Measurements from ENCODE around the gene CST9.
"Not testable (repeated sequence)": the region's sequence is repeated elsewhere in the genome, so short reads cannot be mapped to it uniquely, and the experiment has no call there.

The CST9 gene

DNA sequence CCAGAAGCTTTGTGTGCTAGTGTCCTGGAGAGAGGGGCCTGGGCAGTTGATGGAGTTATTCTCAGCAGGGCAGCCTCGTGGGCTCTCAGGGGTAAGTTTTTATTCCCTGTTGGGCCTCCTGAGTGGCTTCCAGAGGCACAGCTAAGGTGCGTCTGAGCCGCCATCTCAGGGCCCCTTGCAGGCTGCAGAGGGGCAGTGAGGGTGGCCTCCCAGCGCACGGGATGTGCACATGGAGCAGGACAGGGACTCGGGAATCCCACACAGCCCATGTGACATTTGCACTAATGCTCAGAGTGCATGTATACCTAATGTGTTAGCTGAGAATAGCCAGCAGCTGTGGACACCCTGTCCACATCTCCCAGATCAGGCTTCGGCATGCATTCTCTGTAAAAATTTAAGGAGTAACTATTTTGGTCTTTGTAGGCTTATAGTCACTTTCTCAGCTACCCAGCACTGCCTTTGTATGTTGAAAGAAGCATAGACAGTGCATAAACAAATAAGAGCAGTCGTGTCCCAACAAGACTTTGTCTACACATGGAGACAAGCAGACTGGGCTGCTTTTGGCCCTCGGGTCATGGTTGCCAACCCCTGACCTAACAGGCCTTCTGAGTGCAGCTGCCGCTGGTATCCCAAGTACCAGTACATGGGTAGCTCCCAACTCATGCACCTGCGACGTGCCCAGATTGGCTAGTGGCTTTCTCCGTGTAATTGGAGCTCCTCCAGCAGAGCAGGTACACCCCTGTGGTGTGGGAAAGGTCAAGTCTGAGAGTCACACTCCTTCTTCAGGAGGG, 18.8 kb downstream of the CST9 start:
- no peak for DNase-seq

DNA sequence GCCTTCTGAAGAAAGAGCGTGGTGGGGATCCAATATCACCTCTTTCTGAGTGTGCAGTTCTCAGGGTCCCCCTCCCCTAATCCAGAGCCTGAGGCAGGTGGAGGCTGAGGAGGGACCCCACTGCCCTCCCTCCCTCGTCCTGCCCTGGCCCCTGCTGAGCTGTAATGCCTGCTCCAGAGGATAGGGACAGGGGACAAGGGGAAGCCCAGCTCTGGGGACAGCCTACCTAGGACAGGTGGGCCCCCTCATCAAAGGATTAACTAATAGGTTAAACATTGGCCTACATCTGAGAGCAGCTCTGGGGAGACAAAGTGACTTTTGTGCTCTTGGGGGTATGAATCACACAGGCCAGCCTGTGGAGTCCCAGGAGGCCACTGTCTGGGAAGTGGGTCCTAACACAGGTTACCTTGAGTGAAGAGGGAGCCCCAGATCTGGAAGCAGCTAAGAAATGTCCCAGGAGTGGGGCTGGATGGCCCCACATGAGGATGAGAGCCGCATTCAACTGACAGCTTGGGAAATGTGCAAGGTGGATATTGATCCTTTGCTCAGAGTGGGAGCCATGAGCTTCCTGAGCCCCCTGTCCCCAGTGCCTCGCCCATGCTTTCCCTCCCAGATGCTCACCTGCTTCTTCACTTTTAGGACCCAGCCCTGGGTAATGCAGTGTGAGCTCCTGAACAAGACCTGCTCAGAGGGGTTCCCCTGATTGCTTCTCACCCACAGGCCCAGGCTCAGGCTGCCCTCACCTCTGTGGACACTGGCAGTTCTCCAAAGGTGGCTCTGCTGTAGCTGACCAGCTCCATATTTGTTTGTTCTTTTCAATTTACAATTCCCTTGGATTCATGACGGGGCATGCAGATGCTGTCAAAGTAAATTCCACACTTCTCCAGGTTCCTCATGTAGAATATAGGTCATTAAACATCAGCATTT, 19.6 kb downstream of the CST9 start:
- no peak for DNase-seq

GRCh38 chr20:23585449-23585807, 20.3 kb downstream of the CST9 start:
- no peak for DNase-seq

DNA sequence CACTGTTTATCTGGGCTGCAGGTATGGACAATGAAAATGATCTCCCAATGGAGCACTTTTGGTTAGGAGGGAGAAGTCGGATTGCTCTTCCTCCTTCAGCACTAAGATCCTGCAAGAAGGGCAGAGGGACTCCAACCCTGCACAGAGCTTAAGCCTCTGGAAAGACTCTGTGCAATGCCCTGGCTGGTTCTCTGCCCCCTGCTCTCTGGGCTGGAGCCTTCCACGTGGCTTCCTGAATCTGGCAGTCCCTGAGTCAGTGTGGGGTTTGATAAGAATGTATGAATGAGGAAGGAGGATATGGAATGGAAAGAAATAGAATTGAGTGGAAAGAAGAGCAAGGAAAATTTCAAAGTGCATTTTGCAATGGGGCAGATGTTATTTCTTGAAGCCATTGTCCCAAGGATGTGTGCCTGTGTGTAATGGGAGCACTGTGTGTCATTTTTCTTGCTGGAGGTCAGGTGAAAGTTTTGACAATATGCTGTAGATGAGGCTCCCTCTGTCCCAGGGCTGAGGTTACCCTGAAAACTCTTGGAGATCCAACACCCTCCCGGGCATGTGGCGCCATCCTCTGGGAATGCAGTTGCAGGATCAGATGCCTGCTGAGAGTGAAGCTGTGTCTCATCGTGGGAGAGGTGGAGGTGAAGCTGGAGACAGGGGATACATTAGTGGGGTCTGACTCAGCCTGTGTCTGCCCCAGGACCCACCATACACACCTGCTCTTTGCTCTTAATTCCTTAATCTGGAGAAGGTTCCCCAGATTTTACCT, 21.1 kb downstream of the CST9 start:
- DNase-seq: no peak

GRCh38 chr20:23583526-23583925, 22.2 kb downstream of the CST9 start:
- no peak for DNase-seq

DNA sequence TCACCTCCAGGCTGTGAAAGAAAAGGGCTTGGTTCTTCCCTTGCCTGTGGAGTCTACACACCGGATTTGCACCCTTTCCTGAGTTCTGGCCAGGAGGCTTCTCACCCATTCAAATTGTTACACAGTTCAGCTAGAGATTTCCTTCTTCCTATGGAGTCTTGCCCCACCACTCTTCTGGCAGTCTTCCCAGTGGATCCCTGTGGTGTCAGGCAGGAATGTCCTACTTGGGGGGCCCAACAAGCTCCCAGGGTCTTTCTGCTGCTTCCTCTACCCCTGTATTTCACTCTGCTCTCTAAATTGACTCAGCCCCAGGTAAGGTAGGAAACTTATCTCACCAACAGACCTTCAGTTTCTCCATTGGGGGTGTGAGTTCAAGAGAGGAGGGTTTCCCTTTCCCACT, 23.4 kb downstream of the CST9 start:
- DNase-seq: no peak

GRCh38 chr20:23581833-23582232, 23.9 kb downstream of the CST9 start:
- DNase-seq: not testable (repeated sequence)

- DNase-seq: no peak
Observed at GRCh38 chr20:23574977-23575376, 30.7 kb downstream of the CST9 start.

GRCh38 chr20:23570178-23570760, 35.4 kb downstream of the CST9 start:
- no peak for DNase-seq

DNA sequence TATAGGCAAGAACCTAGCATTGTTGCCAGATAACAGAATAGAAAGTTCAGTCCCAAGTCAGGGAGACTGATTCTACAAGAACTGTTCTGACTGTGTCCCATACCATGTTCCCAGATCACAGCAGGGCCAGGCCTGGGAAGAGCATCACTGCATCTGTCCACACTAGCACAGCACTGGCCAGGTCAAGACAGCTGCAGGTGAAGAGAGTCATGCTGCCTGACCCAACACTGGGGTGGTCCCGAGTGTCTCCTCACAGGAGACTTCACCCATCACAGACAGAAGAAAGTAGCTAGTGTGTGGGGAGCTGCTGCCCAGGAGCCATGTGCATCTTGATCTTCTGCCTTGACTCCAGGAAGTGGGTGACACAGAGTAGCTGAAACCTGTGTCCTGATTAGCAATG, 36.1 kb downstream of the CST9 start:
- no peak for DNase-seq

DNA sequence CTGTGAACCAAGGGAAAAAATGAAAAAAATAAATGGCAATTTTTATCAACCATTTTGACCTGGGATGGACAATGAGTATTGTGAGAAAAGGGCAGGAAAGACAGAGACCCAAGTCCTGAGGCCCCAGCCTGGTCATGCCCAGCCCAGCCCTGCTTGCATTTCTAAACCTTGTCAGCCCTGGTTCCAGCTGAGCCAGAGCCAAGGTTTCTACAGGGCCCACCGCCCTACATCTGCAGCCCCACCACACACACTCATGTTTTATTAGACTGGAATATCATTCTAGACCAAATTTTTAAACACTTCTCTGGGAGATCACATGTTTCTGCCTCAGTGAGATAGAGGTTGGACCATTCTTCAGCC, 36.8 kb downstream of the CST9 start:
- no peak for DNase-seq

DNA sequence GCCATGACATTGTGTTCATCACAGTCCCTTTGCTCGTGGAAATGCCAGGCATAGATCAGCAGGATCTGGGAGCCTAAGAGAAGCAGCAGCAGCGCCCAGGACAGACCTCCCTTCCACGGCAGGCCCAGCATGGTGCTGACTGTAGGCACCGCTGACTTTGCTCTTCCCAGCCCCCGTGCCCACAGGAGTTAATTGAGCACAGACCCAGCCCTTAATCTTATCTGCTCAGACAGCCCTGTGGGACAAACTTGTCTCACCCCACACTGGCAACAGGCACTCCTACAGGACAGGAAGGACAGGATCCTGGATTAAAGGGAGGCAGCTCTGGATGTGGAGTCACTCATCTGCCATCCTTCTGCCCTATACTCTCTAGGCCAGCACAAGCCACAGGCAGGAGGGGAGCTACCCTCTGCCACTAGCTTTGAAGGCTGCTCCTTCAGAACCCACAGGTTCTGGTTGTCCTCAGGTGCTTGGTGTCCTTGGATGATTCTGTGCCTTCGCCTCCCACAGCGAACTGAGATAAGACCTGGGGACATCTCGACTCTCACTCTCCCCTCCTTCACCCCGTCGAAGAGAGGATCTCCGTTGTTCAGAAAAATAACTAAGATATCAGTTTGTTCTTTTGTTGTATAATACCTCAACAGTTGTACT, 37.3 kb downstream of the CST9 start, which contains the start of gene CST9L:
Gene CST9L, minus strand, starts transcription at position 165 of the 651 bp plus-strand sequence. Its CDS starts 34 bp downstream, at position 131.
- DNase-seq: no peak

DNA sequence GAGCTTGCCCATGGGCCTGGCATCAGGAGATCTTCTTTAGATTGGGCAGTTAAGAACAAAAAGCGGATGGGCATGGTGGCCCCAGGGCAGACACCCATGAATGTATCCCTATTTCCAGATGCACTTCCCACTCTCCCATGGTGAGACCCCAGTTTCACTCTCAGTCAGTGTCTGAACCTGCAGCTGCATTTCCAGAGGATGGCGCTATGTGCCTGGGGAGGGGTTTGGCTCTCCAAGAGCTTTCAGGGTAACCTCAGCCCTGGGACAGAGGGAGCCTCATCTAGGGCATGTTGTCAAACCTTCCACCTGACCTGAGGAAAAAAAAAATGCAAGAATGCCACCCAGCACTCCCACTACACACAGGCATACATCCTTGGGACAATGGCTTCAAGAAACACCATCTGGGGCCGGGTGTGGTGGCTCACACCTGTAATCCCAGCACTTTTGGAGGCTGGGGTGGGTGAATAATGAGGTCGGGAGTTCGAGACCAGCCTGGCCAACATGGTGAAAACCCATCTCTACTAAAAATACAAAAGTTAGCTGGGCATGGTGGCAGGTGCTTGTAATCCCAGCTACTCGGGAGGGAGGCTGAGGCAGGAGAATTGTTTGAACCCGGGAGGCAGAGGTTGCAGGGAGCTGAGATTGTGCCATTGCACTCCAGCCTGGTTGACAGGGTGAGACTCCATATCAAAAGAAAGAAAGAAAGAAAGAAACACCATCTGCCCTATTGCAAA, 39.4 kb downstream of the CST9 start:
- no peak for DNase-seq

DNA sequence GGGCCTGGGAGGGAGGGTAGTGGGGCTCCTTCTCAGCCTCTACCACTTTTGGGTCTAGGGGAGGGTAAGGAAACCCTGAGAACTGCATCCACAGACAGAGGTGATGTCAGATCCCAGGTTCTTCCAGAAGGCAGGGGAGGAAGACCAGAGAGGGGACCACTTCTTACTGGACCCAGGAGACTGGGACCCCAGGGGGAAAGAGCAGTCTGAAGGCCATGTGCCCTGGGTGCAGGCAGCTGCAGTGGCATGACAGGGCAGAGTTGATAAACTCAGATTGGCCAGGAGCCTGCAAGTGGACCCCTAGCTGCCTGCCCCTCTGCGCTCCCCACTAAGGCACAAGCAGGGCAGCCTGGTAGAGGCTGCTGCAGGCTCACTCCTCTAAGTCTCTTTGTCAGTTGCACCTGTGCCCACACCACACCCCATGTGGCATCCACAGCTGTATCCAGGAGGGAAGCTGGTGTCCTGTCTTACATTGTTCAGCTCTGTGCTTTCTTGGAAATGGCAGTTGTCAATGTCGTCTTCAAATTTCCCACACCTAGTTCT, 40.1 kb downstream of the CST9 start:
- DNase-seq: no peak

DNA sequence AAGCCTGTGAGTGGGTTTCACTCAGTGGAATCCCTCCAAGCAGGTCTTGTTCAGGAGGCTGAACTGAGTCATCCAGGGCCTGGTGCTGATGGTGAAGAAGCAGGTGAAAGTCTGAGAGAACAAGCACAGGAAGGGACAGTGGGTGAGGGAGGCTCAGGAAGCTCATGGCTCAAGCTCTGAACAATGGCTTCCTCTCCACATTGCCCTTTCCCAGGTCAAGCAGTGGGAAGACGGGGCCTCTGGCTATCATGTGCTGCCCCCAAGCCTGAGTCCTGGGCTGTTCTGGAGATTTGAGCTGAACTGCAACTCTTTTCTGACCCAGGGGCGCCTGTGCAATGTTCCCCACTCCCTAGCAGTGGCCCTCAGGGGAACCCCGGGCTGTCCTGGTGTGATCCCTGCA, 40.8 kb downstream of the CST9 start:
- DNase-seq: no peak

DNA sequence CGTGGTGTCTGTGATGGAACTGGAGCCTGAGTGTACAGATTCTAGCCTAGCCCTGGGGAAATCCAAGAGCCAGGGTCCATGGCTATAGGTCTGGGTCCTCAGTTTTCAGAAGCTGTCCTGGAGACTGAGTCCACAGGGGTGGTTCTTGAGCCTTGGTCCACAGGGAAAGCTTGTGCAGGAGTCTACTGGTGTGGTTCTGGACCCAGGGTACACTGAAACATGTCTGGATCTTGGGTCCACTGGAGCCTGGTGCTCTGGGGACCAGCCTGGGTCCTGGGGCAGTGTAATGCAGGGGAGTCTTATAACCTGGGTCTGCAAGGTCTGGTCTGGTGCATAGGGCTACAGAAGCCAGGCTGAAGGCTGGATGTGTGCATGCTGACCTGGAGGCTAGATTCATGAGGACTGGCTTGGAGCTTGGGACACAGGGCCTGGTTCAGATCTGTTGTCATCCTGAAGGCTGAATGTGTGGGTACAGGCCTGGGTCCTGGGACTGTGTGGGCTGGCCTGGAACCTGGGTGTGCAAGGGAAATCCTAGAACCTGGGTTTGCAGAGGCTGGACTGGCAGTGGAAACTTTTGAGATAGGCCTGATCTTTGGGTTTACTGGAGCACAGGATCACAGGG, 42.9 kb downstream of the CST9 start:
- no peak for DNase-seq

DNA sequence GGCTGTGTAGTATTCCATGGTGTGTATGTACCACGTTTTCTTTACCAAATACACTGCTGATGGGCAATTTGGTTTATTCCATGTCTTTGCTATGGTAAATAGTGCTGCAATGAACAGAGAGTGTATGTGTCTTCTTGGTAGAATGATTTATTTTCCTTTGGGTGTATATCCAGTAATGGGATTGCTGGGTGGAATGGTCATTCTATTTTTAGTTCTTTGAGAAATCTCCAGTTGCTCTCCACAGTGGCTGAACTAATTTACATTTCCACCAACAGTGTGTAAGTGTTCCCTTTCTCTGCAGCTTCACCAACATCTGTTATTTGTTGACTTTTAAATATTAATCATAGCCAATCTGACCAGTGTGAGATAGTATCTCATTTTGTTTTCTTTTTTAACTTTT, 51.3 kb downstream of the CST9 start:
- no peak for DNase-seq

Measured in effector CD8-positive, alpha-beta T cell (primary cell).